ENCODE measurements around the gene RTEL1. TPM values are rescaled to one million over a fixed set of nuclear protein-coding genes. Genes with fewer than 3 reads are reported as not detected.
A peak's percentile ranks its signal among the peaks of the same experiment; 100 is the strongest.

RTEL1 gene
- total and polyA plus RNA-seq, 8 donors, result 7.6 to 70.4 (median 16.1) TPM

DNA sequence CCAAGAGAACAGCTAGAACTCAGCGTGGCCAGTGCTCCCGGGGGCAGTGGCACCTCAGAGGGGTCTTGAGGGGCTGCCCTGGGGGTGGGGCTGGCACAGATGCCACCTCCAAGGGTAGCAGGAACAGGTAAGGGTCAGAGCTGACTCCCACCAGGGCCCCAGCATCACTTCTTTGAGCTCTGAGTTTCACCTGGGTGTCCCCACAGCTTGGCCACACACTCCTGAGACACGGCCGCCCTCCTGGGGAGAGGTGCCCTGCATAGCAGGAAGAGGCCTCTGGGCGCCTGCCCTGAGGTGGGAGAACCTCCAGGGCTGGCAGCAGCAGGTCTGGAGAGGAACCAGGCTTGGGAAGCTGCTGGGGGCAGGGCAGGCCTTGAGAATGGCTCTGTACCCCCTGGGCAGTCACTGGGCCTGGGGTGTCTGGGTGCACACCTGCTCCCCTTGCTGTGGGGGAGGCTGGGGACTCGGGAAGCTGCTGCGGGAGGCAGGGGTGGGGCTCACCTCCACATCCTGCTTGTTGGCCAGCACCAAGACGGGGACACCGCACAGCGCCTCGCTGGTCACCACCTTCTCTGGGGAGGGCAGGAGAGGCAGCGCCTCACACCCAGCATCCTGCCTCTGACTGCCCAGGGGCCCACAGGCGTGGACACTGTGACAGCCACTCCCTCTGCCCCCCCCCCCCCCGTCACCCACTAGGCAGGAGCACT lies 43.4 kb downstream of the RTEL1 start:
- no peaks in the 10 kb centered on the region for H3K9me3 ChIP-seq
- TF ChIP-seq POLR2A (IDR thresholded peaks at IDR 0.05), result no peak
- TF ChIP-seq, protein P1, sequence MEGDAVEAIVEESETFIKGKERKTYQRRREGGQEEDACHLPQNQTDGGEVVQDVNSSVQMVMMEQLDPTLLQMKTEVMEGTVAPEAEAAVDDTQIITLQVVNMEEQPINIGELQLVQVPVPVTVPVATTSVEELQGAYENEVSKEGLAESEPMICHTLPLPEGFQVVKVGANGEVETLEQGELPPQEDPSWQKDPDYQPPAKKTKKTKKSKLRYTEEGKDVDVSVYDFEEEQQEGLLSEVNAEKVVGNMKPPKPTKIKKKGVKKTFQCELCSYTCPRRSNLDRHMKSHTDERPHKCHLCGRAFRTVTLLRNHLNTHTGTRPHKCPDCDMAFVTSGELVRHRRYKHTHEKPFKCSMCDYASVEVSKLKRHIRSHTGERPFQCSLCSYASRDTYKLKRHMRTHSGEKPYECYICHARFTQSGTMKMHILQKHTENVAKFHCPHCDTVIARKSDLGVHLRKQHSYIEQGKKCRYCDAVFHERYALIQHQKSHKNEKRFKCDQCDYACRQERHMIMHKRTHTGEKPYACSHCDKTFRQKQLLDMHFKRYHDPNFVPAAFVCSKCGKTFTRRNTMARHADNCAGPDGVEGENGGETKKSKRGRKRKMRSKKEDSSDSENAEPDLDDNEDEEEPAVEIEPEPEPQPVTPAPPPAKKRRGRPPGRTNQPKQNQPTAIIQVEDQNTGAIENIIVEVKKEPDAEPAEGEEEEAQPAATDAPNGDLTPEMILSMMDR (IDR thresholded peaks at IDR 0.05), result no peak
- TF ChIP-seq EP300 (IDR thresholded peaks at IDR 0.05), result no peak
- no peak for TF ChIP-seq POLR2AphosphoS5 (IDR thresholded peaks at IDR 0.05)
- 73 to 80% (median 76%) methylated on average over 5 to 14 of the region's 14 CpGs for WGBS, 5 donors
- H3K4me1 ChIP-seq, result peaks cover 31 to 47% (median 40%) of the 10 kb centered on the region in 4 donors
- H3K36me3 ChIP-seq, result peaks cover 21 to 56% (median 46%) of the 10 kb centered on the region in 4 donors
- intact Hi-C loops (cut with DNase I; ENCODE audit: low total_unique reads), result no loop called here
- peak overlapping the region in 1 of 5 donors; percentile 3 for H3K27ac ChIP-seq
- DNase-seq, result no peak
- no peak overlapping the region for H3K4me3 ChIP-seq
- no peaks in the 10 kb centered on the region for H3K27me3 ChIP-seq

DNA sequence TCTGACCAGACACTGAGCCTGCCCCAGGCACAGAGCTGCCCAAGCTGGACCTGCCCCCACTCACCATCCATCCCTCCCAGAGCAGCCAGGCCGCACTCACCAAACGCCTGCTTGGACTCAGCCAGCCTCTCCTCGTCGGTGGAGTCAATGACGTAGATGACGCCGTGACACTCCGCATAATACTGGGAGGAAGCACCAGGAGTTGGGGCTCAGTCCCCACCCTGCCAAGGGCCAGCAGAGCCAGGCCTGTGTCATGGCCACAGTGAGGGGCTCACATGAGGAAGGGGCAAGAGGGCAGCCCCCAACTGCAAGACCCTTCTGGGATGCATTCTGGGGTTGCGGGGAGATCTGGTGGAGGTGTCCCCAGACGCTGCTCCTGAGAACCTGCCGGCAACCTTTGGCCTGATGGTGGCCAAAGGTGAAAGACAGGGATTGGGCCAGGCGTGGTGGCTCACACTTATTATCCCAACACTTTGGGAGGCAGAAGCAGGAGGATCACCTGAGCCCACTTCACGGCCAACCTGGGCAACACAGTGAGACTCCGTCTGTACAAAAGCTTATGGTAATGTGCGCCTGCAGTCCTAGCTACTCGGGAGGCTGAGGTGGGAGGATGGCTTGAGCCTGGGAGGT lies 44.0 kb downstream of the RTEL1 start:
- H3K27ac ChIP-seq, result no peak overlapping the region
- no peaks in the 10 kb centered on the region for H3K27me3 ChIP-seq
- H3K4me3 ChIP-seq, result no peak overlapping the region
- TF ChIP-seq EP300 (IDR thresholded peaks at IDR 0.05) (no peak), POLR2A (IDR thresholded peaks at IDR 0.05) (no peak), POLR2AphosphoS5 (IDR thresholded peaks at IDR 0.05) (no peak)
- TF ChIP-seq, protein P1 (IDR thresholded peaks at IDR 0.05), result no peak
- WGBS, 5 donors, result 87 to 93% (median 91%) methylated on average over 6 to 16 of the region's 16 CpGs
- intact Hi-C loops (cut with DNase I; ENCODE audit: low total_unique reads), result no loop called here
- DNase-seq, result no peak
- H3K4me1 ChIP-seq, result peaks cover 31 to 47% (median 40%) of the 10 kb centered on the region in 4 donors
- H3K9me3 ChIP-seq, result no peaks in the 10 kb centered on the region
- H3K36me3 ChIP-seq, result peaks cover 22 to 59% (median 48%) of the 10 kb centered on the region in 4 donors

DNA sequence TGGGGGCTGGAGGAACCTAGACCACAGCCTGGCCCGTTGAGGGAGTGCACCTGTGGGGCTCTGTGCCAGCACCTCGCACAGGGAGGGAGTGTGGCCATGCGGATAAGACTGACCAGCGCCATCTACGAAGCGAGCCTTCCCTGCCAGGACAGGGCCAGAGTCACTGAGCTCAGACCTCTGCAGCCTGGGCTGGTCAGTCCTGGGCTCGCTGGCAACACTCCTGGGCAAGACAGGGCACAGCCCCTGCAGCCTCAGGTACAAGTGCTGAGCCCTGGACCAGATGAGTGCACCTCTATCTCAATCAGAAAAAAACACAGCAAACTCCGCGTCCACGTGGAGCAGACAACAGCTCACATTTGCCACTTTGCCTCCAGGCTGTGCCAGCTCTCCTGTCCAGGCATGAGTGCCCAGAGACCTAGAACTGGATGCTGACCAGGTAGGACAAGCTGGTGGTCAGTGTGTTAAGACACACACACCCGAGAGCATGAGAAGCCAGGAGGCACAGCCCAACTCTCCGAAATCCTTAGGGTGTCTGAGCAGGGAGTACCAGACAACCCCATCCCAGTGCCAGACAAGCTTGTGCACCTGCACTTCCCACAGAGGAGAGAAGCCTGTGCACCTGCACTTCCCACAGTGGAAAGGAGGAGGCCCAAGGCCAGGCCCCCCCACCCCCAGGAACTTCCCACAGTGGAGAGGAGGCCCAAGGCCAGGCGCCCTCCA lies 44.8 kb downstream of the RTEL1 start:
- intact Hi-C loops (cut with DNase I; ENCODE audit: low total_unique reads), result no loop called here
- no peak overlapping the region for H3K27ac ChIP-seq
- H3K4me1 ChIP-seq, result peaks cover 25 to 39% (median 35%) of the 10 kb centered on the region in 4 donors
- no peaks in the 10 kb centered on the region for H3K27me3 ChIP-seq
- no peak for DNase-seq
- H3K4me3 ChIP-seq, result no peak overlapping the region
- 64 to 78% (median 76%) methylated on average over 9 to 13 of the region's 13 CpGs for WGBS, 5 donors
- no peaks in the 10 kb centered on the region for H3K9me3 ChIP-seq
- no peak for TF ChIP-seq POLR2AphosphoS5 (IDR thresholded peaks at IDR 0.05)
- no peak for TF ChIP-seq POLR2A (IDR thresholded peaks at IDR 0.05)
- no peak for TF ChIP-seq EP300 (IDR thresholded peaks at IDR 0.05)
- TF ChIP-seq, protein P1 (IDR thresholded peaks at IDR 0.05), result no peak
- peaks cover 22 to 59% (median 45%) of the 10 kb centered on the region in 4 donors for H3K36me3 ChIP-seq

DNA sequence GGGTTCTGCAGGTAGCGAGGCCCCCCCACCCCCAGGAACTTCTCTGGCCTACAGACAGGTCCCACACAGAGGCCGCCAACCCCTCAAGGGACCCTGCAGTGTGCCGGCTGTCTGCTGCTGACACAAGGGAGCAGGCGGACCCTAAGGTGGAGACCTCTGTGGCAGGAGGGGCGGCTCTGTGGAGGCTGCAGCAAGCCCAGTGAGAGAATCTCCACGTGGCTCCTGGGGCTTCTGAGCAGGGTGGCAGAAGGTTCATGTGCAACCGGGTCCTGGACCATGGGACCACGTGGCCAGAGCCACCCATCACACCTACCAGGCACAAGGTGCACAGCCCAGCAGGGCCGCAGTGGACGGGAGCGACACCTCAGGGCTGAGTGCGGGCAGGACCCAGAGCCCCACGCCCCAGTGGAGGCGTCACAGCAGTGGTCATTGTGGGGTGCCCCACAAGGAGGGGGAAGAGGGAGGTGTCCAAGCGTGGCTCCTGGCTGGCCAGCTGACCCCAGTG lies 45.4 kb downstream of the RTEL1 start:
- DNase-seq, result no peak
- WGBS, 5 donors, result 85 to 92% (median 89%) methylated on average over 9 to 15 of the region's 15 CpGs
- intact Hi-C loops (cut with DNase I; ENCODE audit: low total_unique reads), result no loop called here
- Histone ChIP-seq H3K36me3 (peaks cover 22 to 59% (median 45%) of the 10 kb centered on the region in 4 donors), H3K27ac (no peak overlapping the region), H3K27me3 (no peaks in the 10 kb centered on the region), H3K4me3 (no peak overlapping the region), H3K4me1 (peaks cover 25 to 36% (median 32%) of the 10 kb centered on the region in 4 donors), H3K9me3 (no peaks in the 10 kb centered on the region)
- TF ChIP-seq POLR2AphosphoS5 (IDR thresholded peaks at IDR 0.05) (no peak), EP300 (IDR thresholded peaks at IDR 0.05) (no peak), POLR2A (IDR thresholded peaks at IDR 0.05) (no peak)
- TF ChIP-seq, protein P1 (IDR thresholded peaks at IDR 0.05), result no peak
